ENCODE results near the gene CDADC1. TPM values are rescaled to one million over a fixed set of nuclear protein-coding genes. Genes with fewer than 3 reads are reported as not detected.

The CDADC1 gene
- total RNA-seq, 1 experiment from 2014 or later = 1.0 TPM

DNA sequence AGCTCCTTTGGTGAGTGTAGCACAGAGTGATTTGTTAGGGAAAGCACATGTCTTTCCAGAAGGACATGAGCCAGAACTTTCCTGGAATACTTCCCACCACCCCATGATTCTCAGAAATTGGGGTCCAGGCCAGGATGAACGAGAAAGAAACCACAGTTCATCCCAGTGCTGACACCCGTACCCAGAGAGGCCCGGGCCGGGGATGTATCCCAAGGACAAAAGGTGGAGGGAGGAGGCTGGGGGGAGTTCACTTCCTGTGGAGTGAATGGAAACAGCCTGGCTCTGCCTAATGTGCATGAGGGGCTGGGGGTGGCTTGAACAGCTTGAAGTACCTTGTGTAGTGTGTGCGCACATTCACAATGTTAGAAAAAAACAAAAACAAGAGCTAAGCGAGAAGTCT lies 47.5 kb downstream of the CDADC1 start:
- no peak for DNase-seq
- Histone ChIP-seq H3K4me3 (ENCODE audit: insufficient read depth, low read depth, low read length) (no peak overlapping the region), H3K36me3 (replicated peaks; ENCODE audit: control insufficient read depth, insufficient read depth, low read length) (no peaks in the 10 kb centered on the region), H3K27me3 (ENCODE audit: control insufficient read depth, insufficient read depth, low read length) (no peaks in the 10 kb centered on the region)

- DNase-seq = no peak
- H3K36me3 ChIP-seq (replicated peaks; ENCODE audit: control insufficient read depth, insufficient read depth, low read length) = no peaks in the 10 kb centered on the region
- no peak overlapping the region for H3K4me3 ChIP-seq (ENCODE audit: insufficient read depth, low read depth, low read length)
- no peaks in the 10 kb centered on the region for H3K27me3 ChIP-seq (ENCODE audit: control insufficient read depth, insufficient read depth, low read length)
Observed at GRCh38 chr13:49296659-49297058, 48.9 kb downstream of the CDADC1 start.

DNA sequence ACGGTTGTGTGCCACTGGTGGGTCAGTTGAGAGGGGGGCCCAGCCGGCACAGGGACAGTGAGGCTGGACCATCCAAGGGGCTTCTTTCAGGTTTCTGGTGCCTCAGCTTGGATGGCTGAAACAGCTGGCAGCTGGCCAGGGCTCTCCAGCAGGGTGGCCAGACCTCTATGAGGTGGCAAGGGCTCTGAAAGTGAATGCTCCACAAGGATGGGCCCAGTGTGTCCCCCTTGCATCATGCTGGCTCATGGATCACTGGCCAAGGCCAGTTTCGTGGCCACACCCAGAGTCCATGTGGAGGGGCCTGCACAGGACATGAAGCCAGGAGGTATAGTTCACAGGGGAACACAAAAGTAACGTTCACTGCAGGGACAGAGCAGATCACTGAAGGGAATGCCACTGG lies 49.6 kb downstream of the CDADC1 start:
- Histone ChIP-seq H3K4me3 (ENCODE audit: insufficient read depth, low read depth, low read length) (no peak overlapping the region), H3K36me3 (replicated peaks; ENCODE audit: control insufficient read depth, insufficient read depth, low read length) (no peaks in the 10 kb centered on the region), H3K27me3 (ENCODE audit: control insufficient read depth, insufficient read depth, low read length) (no peaks in the 10 kb centered on the region)
- no peak for DNase-seq

GRCh38 chr13:49298416-49298815 lies 50.7 kb downstream of the CDADC1 start:
- no peaks in the 10 kb centered on the region for H3K27me3 ChIP-seq (ENCODE audit: control insufficient read depth, insufficient read depth, low read length)
- DNase-seq = no peak
- H3K36me3 ChIP-seq (replicated peaks; ENCODE audit: control insufficient read depth, insufficient read depth, low read length) = no peaks in the 10 kb centered on the region
- H3K4me3 ChIP-seq (ENCODE audit: insufficient read depth, low read depth, low read length) = no peak overlapping the region

GRCh38 chr13:49298903-49299605 lies 51.3 kb downstream of the CDADC1 start:
- Histone ChIP-seq H3K4me3 (ENCODE audit: insufficient read depth, low read depth, low read length) (no peak overlapping the region), H3K27me3 (ENCODE audit: control insufficient read depth, insufficient read depth, low read length) (no peaks in the 10 kb centered on the region), H3K36me3 (replicated peaks; ENCODE audit: control insufficient read depth, insufficient read depth, low read length) (no peaks in the 10 kb centered on the region)
- no peak for DNase-seq

DNA sequence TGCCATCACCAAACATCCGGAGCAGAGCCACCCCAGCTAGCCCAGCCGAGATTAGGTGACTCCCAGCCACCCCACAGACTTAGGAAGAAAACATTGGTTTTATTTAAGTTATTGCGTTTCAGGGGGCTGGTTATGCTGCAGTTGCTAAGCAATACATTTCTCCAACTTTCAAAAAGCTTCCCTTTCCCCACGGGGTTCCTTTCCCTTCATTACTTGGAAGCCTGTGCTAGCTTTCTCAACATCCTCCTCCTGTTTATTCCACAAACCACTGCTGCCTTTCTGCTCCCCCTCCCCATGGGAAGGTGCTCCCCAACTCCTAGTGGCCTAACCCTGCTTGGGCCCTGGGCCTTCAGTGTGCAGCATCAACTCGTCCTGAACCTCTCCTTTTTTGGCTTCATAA lies 52.6 kb downstream of the CDADC1 start:
- H3K4me3 ChIP-seq (ENCODE audit: insufficient read depth, low read depth, low read length) = no peak overlapping the region
- DNase-seq = no peak
- H3K36me3 ChIP-seq (replicated peaks; ENCODE audit: control insufficient read depth, insufficient read depth, low read length) = no peaks in the 10 kb centered on the region
- H3K27me3 ChIP-seq (ENCODE audit: control insufficient read depth, insufficient read depth, low read length) = no peaks in the 10 kb centered on the region

- H3K4me3 ChIP-seq (ENCODE audit: insufficient read depth, low read depth, low read length) = no peak overlapping the region
- peak; percentile 80 for DNase-seq
- no peaks in the 10 kb centered on the region for H3K27me3 ChIP-seq (ENCODE audit: control insufficient read depth, insufficient read depth, low read length)
- H3K36me3 ChIP-seq (replicated peaks; ENCODE audit: control insufficient read depth, insufficient read depth, low read length) = no peaks in the 10 kb centered on the region
Observed at GRCh38 chr13:49300739-49301589, 53.2 kb downstream of the CDADC1 start.

GRCh38 chr13:49302222-49302621 lies 54.5 kb downstream of the CDADC1 start:
- peak; percentile 23 for DNase-seq
- Histone ChIP-seq H3K36me3 (replicated peaks; ENCODE audit: control insufficient read depth, insufficient read depth, low read length) (no peaks in the 10 kb centered on the region), H3K4me3 (ENCODE audit: insufficient read depth, low read depth, low read length) (no peak overlapping the region), H3K27me3 (ENCODE audit: control insufficient read depth, insufficient read depth, low read length) (no peaks in the 10 kb centered on the region)

- no peak overlapping the region for H3K4me3 ChIP-seq (ENCODE audit: insufficient read depth, low read depth, low read length)
- DNase-seq = no peak
Observed at GRCh38 chr13:49302817-49303216, 55.1 kb downstream of the CDADC1 start.

DNA sequence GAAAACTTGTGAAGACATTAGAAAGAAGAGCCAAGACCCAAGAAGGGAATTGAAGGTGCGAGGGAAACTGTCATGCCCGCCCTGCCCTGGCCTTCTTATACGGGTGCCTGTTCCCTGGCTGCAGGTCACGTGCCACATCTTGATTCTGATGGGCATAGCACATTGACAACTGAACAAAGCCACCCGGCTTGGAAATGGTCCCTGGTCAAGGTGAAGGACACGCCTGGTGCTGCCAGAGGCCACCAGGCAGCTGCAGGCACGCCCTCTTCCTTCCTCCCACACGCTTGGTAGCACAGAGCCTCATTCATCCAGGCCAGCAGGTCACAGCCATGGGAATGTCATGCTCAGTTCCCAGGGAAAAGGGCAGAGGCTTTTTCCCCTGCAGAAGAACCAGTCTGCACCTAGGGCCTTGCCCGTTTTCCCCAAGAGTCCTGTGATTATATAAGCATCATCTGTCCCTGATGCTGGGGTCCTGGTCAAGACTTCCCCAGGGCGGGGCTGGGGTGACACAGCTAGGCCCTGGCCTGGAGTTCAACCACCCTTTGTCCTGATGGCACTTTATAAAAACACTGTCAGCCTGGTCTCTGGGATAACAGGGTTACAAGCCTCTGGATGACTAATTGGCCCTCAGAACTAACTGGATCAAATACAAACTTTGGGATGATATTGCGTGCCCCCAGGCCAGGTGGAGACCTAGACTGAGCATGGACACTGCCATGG lies 56.0 kb downstream of the CDADC1 start:
- Histone ChIP-seq H3K27me3 (ENCODE audit: control insufficient read depth, insufficient read depth, low read length) (no peaks in the 10 kb centered on the region), H3K4me3 (ENCODE audit: insufficient read depth, low read depth, low read length) (no peak overlapping the region), H3K36me3 (replicated peaks; ENCODE audit: control insufficient read depth, insufficient read depth, low read length) (no peaks in the 10 kb centered on the region)
- no peak for DNase-seq

More at GRCh38 chr13:49302817-49303216, 55.1 kb downstream of the CDADC1 start:
- Histone ChIP-seq H3K27me3 (ENCODE audit: control insufficient read depth, insufficient read depth, low read length) (no peaks in the 10 kb centered on the region), H3K36me3 (replicated peaks; ENCODE audit: control insufficient read depth, insufficient read depth, low read length) (no peaks in the 10 kb centered on the region)

DNA sequence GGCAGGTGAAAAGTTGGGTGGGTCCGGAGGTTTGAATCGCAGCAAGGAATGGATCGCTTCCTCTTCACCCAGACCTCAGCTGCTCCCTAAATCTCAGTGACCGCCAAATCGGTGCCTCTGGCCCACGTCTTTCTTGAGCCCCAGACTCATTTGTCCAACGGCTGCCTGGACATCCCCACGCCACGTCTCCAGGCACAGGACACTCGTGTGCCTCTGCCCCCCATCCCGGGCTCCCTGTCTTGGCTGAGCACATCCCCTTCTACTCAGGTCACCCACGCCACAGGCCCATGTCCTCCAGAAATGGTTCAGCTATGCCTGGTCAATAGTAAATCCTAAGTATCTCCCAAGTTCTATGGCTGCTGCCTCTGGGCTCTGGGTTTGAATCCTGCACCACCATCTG lies 56.6 kb downstream of the CDADC1 start:
- no peaks in the 10 kb centered on the region for H3K36me3 ChIP-seq (replicated peaks; ENCODE audit: control insufficient read depth, insufficient read depth, low read length)
- H3K4me3 ChIP-seq (ENCODE audit: insufficient read depth, low read depth, low read length) = no peak overlapping the region
- no peaks in the 10 kb centered on the region for H3K27me3 ChIP-seq (ENCODE audit: control insufficient read depth, insufficient read depth, low read length)
- no peak for DNase-seq

DNA sequence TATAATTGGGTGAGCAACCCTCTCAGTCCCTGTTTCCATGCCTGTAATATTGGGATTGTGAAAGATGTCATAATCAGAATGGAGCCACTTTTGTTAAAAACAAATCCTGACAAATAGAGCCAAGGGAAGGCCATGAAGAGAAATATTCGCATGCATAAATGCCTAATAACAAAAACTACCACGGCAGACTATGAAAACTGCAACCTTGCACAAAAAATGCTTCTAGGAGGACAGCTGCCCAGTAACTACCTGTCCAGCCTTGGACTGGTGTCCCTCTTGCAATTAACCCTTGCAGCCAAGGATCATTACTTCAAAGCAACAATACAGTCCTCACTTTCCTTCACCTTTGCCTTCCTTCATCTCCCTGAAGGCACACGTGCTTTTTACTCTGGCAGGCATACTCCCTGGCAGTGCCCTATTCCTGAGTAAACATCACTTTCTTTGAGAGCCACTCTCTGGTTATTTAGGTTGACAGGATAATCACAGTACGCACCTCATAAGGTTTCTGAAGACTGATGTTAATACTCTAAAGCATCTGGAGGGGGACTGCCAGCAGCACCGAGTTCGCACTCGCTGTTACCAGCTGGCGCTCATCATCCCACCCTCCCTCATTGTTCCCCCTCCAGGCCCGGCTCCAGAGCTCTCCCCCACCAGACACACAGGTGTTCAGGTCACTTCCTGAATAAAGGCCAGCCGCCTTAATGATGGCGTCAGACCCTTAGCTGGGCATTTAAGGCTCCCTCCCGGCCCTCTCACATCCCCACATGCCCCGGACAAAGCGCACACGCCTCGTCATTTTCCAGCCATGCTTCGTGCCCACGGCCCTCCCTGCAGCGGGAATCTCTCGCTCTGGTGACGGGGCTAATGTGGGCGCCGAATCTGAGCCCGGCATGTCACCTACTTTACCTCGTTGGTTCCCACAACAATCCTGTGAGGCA lies 57.3 kb downstream of the CDADC1 start:
- no peaks in the 10 kb centered on the region for H3K36me3 ChIP-seq (replicated peaks; ENCODE audit: control insufficient read depth, insufficient read depth, low read length)
- H3K27me3 ChIP-seq (ENCODE audit: control insufficient read depth, insufficient read depth, low read length) = no peaks in the 10 kb centered on the region
- DNase-seq = no peak
- H3K4me3 ChIP-seq (ENCODE audit: insufficient read depth, low read depth, low read length) = no peak overlapping the region

- no peaks in the 10 kb centered on the region for H3K27me3 ChIP-seq (ENCODE audit: control insufficient read depth, insufficient read depth, low read length)
- no peak overlapping the region for H3K4me3 ChIP-seq (ENCODE audit: insufficient read depth, low read depth, low read length)
- DNase-seq = peak; percentile 37
- no peaks in the 10 kb centered on the region for H3K36me3 ChIP-seq (replicated peaks; ENCODE audit: control insufficient read depth, insufficient read depth, low read length)
Observed at GRCh38 chr13:49305792-49306425, 58.2 kb downstream of the CDADC1 start.
